SK-N-SH (cell line): Measurements from ENCODE around the gene CD83. TPM values are rescaled to one million over a fixed set of nuclear protein-coding genes. Genes with fewer than 3 reads are reported as not detected.

ENCODE experiments used
- CTCF ChIA-PET: fragments of 300-600, 350-600 bp; formaldehyde crosslinking; extraction: SDS; loops from one replicate; lab custom pipeline; 2021; lab: Yijun Ruan, JAX
- POLR2A ChIA-PET: fragments of 350-600 bp; sonication (Branson Sonifier 250); formaldehyde crosslinking; extraction: SDS; loops from one replicate; lab custom pipeline; 2020; ENCODE audit warnings: antibody characterized with exemption, inconsistent platforms; lab: Yijun Ruan, JAX
- DNase-seq: peaks from one replicate; pipeline ENCODE4 v3.0.0; 2012
- H2AFZ ChIP-seq: fragments of 200-600 bp; sonication (generic); 2 replicates; pipeline ENCODE4 v1.8.1; 2016; ENCODE audit warnings: antibody characterized with exemption, mild to moderate bottlenecking, low read depth
- H3F3A ChIP-seq: fragments of 200-600 bp; sonication (generic); replicated peaks from 2 replicates; pipeline ENCODE3; 2016; ENCODE audit warnings: antibody characterized with exemption, mild to moderate bottlenecking; ENCODE audit not compliant: insufficient read depth
- H3K27ac ChIP-seq, 2 experiments: fragments of 200-500 bp in 1 of 2; fragments of 200-600 bp in 1 of 2; sonication (Bioruptor generic) in 1 of 2; sonication (generic), shearing (Covaris generic) in 1 of 2; 2 replicates each; pipeline versions ENCODE4 v1.5.1 to v1.6.1; 2014 to 2016; ENCODE audit warnings: low read depth in 2 of 2, inconsistent platforms in 1 of 2, low read length in 1 of 2, mild to moderate bottlenecking in 1 of 2, mixed read lengths in 1 of 2
- H3K27me3 ChIP-seq: fragments of 200-600 bp; sonication (generic), shearing (Covaris generic); 2 replicates; pipeline ENCODE4 v1.6.1; 2016; ENCODE audit warnings: mixed run types; ENCODE audit not compliant: insufficient read depth
- H3K36me3 ChIP-seq, 2 experiments: fragments of 200-500 bp in 1 of 2; fragments of 200-600 bp in 1 of 2; sonication (Bioruptor generic) in 1 of 2; sonication (generic) in 1 of 2; replicated peaks in 1 of 2; 2 replicates each; pipeline versions ENCODE3 to v1.5.1; 2014 to 2016; ENCODE audit warnings: low read length in 1 of 2, mild to moderate bottlenecking in 1 of 2; ENCODE audit not compliant: insufficient read depth in 2 of 2, control insufficient read depth in 1 of 2
- H3K4me1 ChIP-seq, 2 experiments: fragments of 200-500 bp in 1 of 2; fragments of 200-600 bp in 1 of 2; sonication (Bioruptor generic) in 1 of 2; sonication (generic), shearing (Covaris generic) in 1 of 2; 2 replicates each; pipeline versions ENCODE4 v1.5.1 to v1.6.1; 2014 to 2016; ENCODE audit warnings: low read depth in 1 of 2, low read length in 1 of 2, mixed run types in 1 of 2; ENCODE audit not compliant: insufficient read depth in 2 of 2, control insufficient read depth in 1 of 2
- H3K4me2 ChIP-seq: fragments of 200-600 bp; sonication (generic), shearing (Covaris generic); 2 replicates; pipeline ENCODE4 v1.6.1; 2017; ENCODE audit warnings: mixed run types
- H3K4me3 ChIP-seq, 2 experiments: fragments of 200-500 bp in 1 of 2; fragments of 200-600 bp in 1 of 2; sonication (Bioruptor generic) in 1 of 2; sonication (generic), shearing (Covaris generic) in 1 of 2; 2 replicates each; pipeline versions ENCODE4 v1.5.1 to v1.8.1; 2014 to 2016; ENCODE audit warnings: low read depth in 2 of 2, inconsistent platforms in 1 of 2, low read length in 1 of 2, mild to moderate bottlenecking in 1 of 2, mixed read lengths in 1 of 2, moderate library complexity in 1 of 2
- H3K79me2 ChIP-seq: fragments of 200-600 bp; sonication (generic); 2 replicates; pipeline ENCODE4 v1.8.1; 2017; ENCODE audit warnings: mild to moderate bottlenecking; ENCODE audit not compliant: insufficient read depth
- H3K9ac ChIP-seq: fragments of 200-600 bp; sonication (generic); 2 replicates; pipeline ENCODE4 v1.6.1; 2017; ENCODE audit warnings: mixed run types
- H3K9me2 ChIP-seq: fragments of 200-600 bp; sonication (generic); 2 replicates; pipeline ENCODE4 v1.6.1; 2017; ENCODE audit warnings: mixed run types
- H3K9me3 ChIP-seq: fragments of 200-600 bp; sonication (generic); 2 replicates; pipeline ENCODE4 v1.6.1; 2017; ENCODE audit warnings: mixed run types, mild to moderate bottlenecking, moderate library complexity
- H4K20me1 ChIP-seq: fragments of 200-600 bp; sonication (generic); 2 replicates; pipeline ENCODE4 v1.6.1; 2017; ENCODE audit warnings: mild to moderate bottlenecking, mixed run types; ENCODE audit not compliant: insufficient read depth
- CHD2 ChIP-seq: fragments of 150-350 bp; IDR thresholded peaks from 2 replicates; pipeline ENCODE4 v1.6.1; 2018; ENCODE audit warnings: low read length; ENCODE audit not compliant: partially characterized antibody
- EP300 ChIP-seq, 2 experiments: IDR thresholded peaks; 2 replicates each; pipeline versions ENCODE4 v1.4.0 to v1.6.1; 2012; ENCODE audit warnings: borderline replicate concordance in 1 of 2, low read depth in 1 of 2, low read length in 1 of 2
- EZH2phosphoT487 ChIP-seq: fragments of 200-600 bp; sonication (generic); IDR thresholded peaks from 2 replicates; pipeline ENCODE4 v1.6.1; 2017; ENCODE audit warnings: low read depth, mixed run types, mild to moderate bottlenecking, antibody characterized with exemption, moderate library complexity, borderline replicate concordance
- FOSL2 ChIP-seq: IDR thresholded peaks from 2 replicates; pipeline ENCODE4 v1.4.0; 2012; ENCODE audit warnings: low read depth, mild to moderate bottlenecking, moderate library complexity, borderline replicate concordance
- FOXM1 ChIP-seq: IDR thresholded peaks from 2 replicates; pipeline ENCODE4 v1.4.0; 2012; ENCODE audit warnings: low read depth, mild to moderate bottlenecking
- JUND ChIP-seq: IDR thresholded peaks from 2 replicates; pipeline ENCODE4 v1.4.0; 2012
- MEF2A ChIP-seq: IDR thresholded peaks from 2 replicates; pipeline ENCODE4 v1.4.0; 2012; ENCODE audit warnings: low read depth, borderline replicate concordance
- NFIC ChIP-seq: IDR thresholded peaks from 2 replicates; pipeline ENCODE4 v1.4.0; 2012; ENCODE audit warnings: borderline replicate concordance
- NRF1 ChIP-seq: IDR thresholded peaks from 2 replicates; pipeline ENCODE4 v1.6.1; 2012; ENCODE audit warnings: low read depth, mild to moderate bottlenecking, low read length
- SIN3A ChIP-seq: IDR thresholded peaks from 2 replicates; pipeline ENCODE4 v1.6.1; 2012; ENCODE audit warnings: low read depth, mild to moderate bottlenecking, low read length, moderate library complexity, borderline replicate concordance
- TAF1 ChIP-seq: IDR thresholded peaks from 2 replicates; pipeline ENCODE4 v1.6.1; 2012; ENCODE audit warnings: low read depth, mild to moderate bottlenecking, low read length, moderate library complexity, borderline replicate concordance
- TCF12 ChIP-seq: IDR thresholded peaks from 2 replicates; pipeline ENCODE4 v1.4.0; 2012
- TEAD4 ChIP-seq: IDR thresholded peaks from 2 replicates; pipeline ENCODE4 v1.4.0; 2012; ENCODE audit warnings: mild to moderate bottlenecking, borderline replicate concordance; ENCODE audit not compliant: insufficient read depth
- YY1 ChIP-seq: IDR thresholded peaks from 2 replicates; pipeline ENCODE4 v1.4.0; 2012; ENCODE audit warnings: low read depth, mild to moderate bottlenecking
- WGBS: methylation state at CpG from one replicate; pipeline ENCODE4 v1.1.6; 2017; ENCODE audit warnings: low lambda C conversion rate; 5-methylcytosine and 5-hydroxymethylcytosine counted together
- polyA plus RNA-seq, 3 experiments: library from polyadenylated mRNA; depleted of rRNA; stranded (reverse); fragments of >200 nt; gene quantifications; 2 replicates each; pipeline ENCODE4 v1.2.3, GENCODE V29; 2012
- TF ChIP-seq, protein P1 (sequence below): fragments of 150-350 bp; IDR thresholded peaks from 2 replicates; pipeline ENCODE4 v1.6.1; 2017; ENCODE audit warnings: antibody characterized with exemption, low read length, low read depth, borderline replicate concordance
- TF ChIP-seq, protein P2 (sequence below): fragments of 150-350 bp; IDR thresholded peaks from 2 replicates; pipeline ENCODE4 v1.6.1; 2016; ENCODE audit warnings: mild to moderate bottlenecking, low read depth, low read length
- TF ChIP-seq, protein P3 (sequence below): IDR thresholded peaks from 2 replicates; pipeline ENCODE4 v1.4.0; 2012; ENCODE audit warnings: low read depth

Gene CD83
- polyA plus RNA-seq, 1 of the 3 experiments (the other 2 are of a cell fraction) = 2.0 TPM

DNA sequence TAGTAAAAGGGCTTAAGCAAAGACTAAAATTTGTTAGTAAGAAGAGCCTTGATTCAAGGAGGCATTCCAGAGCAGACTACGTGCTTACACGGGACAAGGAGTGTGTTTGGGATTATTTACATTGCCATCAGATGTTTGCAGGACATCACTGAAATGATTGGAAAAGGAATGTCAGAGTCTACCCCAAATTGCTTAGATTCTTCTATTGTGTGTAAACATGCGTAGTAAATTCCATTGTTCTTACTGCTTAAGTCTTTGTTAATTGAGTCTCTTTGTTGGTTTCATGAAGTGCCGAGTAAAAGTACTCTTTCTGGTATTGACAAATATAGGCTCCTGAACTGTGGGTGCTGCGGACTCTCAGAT is 60.5 kb downstream of the CD83 start:
- 73% methylated on average over 5 of the region's 5 CpGs for WGBS
- H3K9me2 ChIP-seq = no peaks in the 10 kb centered on the region
- H3K9me3 ChIP-seq = no peaks in the 10 kb centered on the region
- CTCF ChIA-PET = interaction anchor here (1.3 kb wide), 1 partner anchor 1514 kb away, joined by 3 read pairs; no protein-coding TSS in a partner anchor
- H3K4me3 ChIP-seq = no peak overlapping the region
- no peaks in the 10 kb centered on the region for H3F3A ChIP-seq
- no peaks in the 10 kb centered on the region for H4K20me1 ChIP-seq
- no peak for DNase-seq
- no peak overlapping the region for H3K9ac ChIP-seq
- no peaks in the 10 kb centered on the region for H3K36me3 ChIP-seq
- H3K4me2 ChIP-seq = no peak overlapping the region
- no peak overlapping the region for H2AFZ ChIP-seq
- H3K27ac ChIP-seq = no peak overlapping the region
- no peaks in the 10 kb centered on the region for H3K79me2 ChIP-seq
- no peak for TF ChIP-seq EZH2phosphoT487
- TF ChIP-seq, all 33 proteins: peak for 0
- Histone ChIP-seq H3K4me1 (no peaks in the 10 kb centered on the region), H3K27me3 (no peaks in the 10 kb centered on the region)
- POLR2A ChIA-PET = no interaction called here

DNA sequence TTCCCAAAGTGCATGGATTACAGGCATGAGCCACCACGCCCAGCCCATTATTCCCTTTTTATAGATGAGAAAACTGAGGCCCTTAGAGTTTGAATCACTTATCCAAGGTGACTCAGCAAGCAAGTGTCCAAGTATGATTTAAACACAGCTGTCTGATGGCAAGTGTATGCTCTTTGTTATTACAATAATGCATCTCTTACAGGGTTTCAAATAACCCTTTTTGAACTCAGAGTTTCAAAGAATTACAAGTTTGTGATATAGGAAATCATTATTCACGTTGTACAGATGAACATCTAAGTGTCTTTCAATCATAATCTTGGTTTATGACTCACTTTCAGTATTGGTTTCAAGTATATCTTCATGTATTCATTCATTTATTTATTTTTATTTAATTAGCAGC is 63.0 kb downstream of the CD83 start:
- Histone ChIP-seq H3K4me3 (no peak overlapping the region; a peak in 1 of 4 replicates), H3F3A (no peaks in the 10 kb centered on the region), H3K79me2 (no peaks in the 10 kb centered on the region), H3K27me3 (no peaks in the 10 kb centered on the region), H2AFZ (no peak overlapping the region), H3K9ac (no peak overlapping the region), H4K20me1 (no peaks in the 10 kb centered on the region), H3K9me2 (no peaks in the 10 kb centered on the region), H3K36me3 (no peaks in the 10 kb centered on the region), H3K9me3 (no peaks in the 10 kb centered on the region), H3K4me1 (no peaks in the 10 kb centered on the region), H3K4me2 (no peak overlapping the region), H3K27ac (no peak overlapping the region)
- POLR2A ChIA-PET = no interaction called here
- 11% methylated on average over 2 of the region's 2 CpGs for WGBS
- TF ChIP-seq FOSL2 = no peak
- no peak for TF ChIP-seq SIN3A
- no peak for TF ChIP-seq TEAD4
- no peak for TF ChIP-seq TCF12
- no peak for TF ChIP-seq EZH2phosphoT487
- no peak for TF ChIP-seq MEF2A
- no peak for TF ChIP-seq JUND
- TF ChIP-seq FOXM1 = no peak
- no peak for TF ChIP-seq NRF1
- TF ChIP-seq, protein P1, sequence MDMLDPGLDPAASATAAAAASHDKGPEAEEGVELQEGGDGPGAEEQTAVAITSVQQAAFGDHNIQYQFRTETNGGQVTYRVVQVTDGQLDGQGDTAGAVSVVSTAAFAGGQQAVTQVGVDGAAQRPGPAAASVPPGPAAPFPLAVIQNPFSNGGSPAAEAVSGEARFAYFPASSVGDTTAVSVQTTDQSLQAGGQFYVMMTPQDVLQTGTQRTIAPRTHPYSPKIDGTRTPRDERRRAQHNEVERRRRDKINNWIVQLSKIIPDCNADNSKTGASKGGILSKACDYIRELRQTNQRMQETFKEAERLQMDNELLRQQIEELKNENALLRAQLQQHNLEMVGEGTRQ = no peak
- TF ChIP-seq NFIC = no peak
- TF ChIP-seq CHD2 = no peak
- TF ChIP-seq, protein P2, sequence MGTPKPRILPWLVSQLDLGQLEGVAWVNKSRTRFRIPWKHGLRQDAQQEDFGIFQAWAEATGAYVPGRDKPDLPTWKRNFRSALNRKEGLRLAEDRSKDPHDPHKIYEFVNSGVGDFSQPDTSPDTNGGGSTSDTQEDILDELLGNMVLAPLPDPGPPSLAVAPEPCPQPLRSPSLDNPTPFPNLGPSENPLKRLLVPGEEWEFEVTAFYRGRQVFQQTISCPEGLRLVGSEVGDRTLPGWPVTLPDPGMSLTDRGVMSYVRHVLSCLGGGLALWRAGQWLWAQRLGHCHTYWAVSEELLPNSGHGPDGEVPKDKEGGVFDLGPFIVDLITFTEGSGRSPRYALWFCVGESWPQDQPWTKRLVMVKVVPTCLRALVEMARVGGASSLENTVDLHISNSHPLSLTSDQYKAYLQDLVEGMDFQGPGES = no peak
- TF ChIP-seq TAF1 = no peak
- TF ChIP-seq EP300 (IDR thresholded peaks at IDR 0.05; ENCODE audit: borderline replicate concordance in 1 of 2, low read depth in 1 of 2, low read length in 1 of 2) = no peak
- TF ChIP-seq, protein P3, sequence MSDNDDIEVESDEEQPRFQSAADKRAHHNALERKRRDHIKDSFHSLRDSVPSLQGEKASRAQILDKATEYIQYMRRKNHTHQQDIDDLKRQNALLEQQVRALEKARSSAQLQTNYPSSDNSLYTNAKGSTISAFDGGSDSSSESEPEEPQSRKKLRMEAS = no peak
- TF ChIP-seq YY1 = no peak
- CTCF ChIA-PET = no interaction called here
- DNase-seq = no peak
